Common myeloid progenitor, CD34-positive (primary cell): ENCODE measurements around the gene A3GALT2.

Experiments
- CTCF ChIA-PET: fragments of 350-600 bp; sonication (Branson Sonifier 250); formaldehyde crosslinking; loops from one replicate; lab custom pipeline; 2021; ENCODE audit warnings: antibody characterized with exemption; lab: Charles Lee
- POLR2A ChIA-PET: fragments of 350-600 bp; sonication (Branson Sonifier 250); formaldehyde crosslinking; loops from one replicate; lab custom pipeline; 2021; ENCODE audit warnings: antibody characterized with exemption; lab: Charles Lee
- DNase-seq, 3 donors: peaks; one replicate each; pipeline versions ENCODE4 v3.0.0 to v3.0.0-alpha.2; 2013
- H3K27ac ChIP-seq, 2 experiments: 1 replicate in 1 of 2; 2 replicates in 1 of 2; pipeline ENCODE4 v1.7.0; 2013; ENCODE audit warnings: inconsistent platforms in 2 of 2, low read length in 2 of 2, mild to moderate bottlenecking in 2 of 2, low read depth in 1 of 2, moderate library complexity in 1 of 2; ENCODE audit not compliant: severe bottlenecking in 2 of 2, insufficient read depth in 1 of 2, poor library complexity in 1 of 2
- H3K27me3 ChIP-seq, 5 experiments: replicated peaks in 2 of 5; 1 replicate in 3 of 5; 2 replicates in 2 of 5; pipeline versions ENCODE4 v1.6.1 to v1.7.0; 2013; ENCODE audit warnings: low read length in 4 of 5, mild to moderate bottlenecking in 2 of 5, moderate library complexity in 2 of 5, inconsistent platforms in 1 of 5; ENCODE audit not compliant: insufficient read depth in 5 of 5, control insufficient read depth in 4 of 5
- H3K36me3 ChIP-seq, 4 experiments: 1 replicate in 2 of 4; 2 replicates in 2 of 4; pipeline versions ENCODE4 v1.6.1 to v1.7.0; 2013; ENCODE audit warnings: low read length in 3 of 4, control low read depth in 1 of 4, mild to moderate bottlenecking in 1 of 4; ENCODE audit not compliant: control insufficient read depth in 4 of 4, insufficient read depth in 4 of 4
- H3K4me1 ChIP-seq, 4 experiments: 1 replicate in 3 of 4; 2 replicates in 1 of 4; pipeline versions ENCODE4 v1.6.1 to v1.7.1; 2013; ENCODE audit warnings: low read length in 3 of 4, mild to moderate bottlenecking in 3 of 4, control low read depth in 1 of 4, inconsistent platforms in 1 of 4, moderate library complexity in 1 of 4; ENCODE audit not compliant: control insufficient read depth in 4 of 4, insufficient read depth in 4 of 4; ENCODE audit errors: control extremely low read depth in 1 of 4
- H3K4me3 ChIP-seq, 7 experiments: 1 replicate in 4 of 7; 2 replicates in 3 of 7; pipeline versions ENCODE4 v1.5.1 to v1.7.0; 2013; ENCODE audit warnings: mild to moderate bottlenecking in 7 of 7, low read length in 6 of 7, moderate library complexity in 6 of 7, inconsistent platforms in 2 of 7, low read depth in 2 of 7, control low read depth in 1 of 7; ENCODE audit not compliant: insufficient read depth in 4 of 7, control insufficient read depth in 1 of 7; ENCODE audit errors: extremely low read depth in 1 of 7
- H3K9me3 ChIP-seq, 5 experiments: 1 replicate in 4 of 5; 2 replicates in 1 of 5; pipeline versions ENCODE4 v1.6.1 to v1.7.1; 2013; ENCODE audit warnings: low read length in 4 of 5, mild to moderate bottlenecking in 2 of 5, inconsistent platforms in 1 of 5, low read depth in 1 of 5, moderate library complexity in 1 of 5; ENCODE audit not compliant: control insufficient read depth in 4 of 5, insufficient read depth in 2 of 5; ENCODE audit errors: control extremely low read depth in 1 of 5
- WGBS: methylation state at CpG from one replicate; pipeline ENCODE4 v1.1.5; 2013; ENCODE audit not compliant: insufficient coverage; 5-methylcytosine and 5-hydroxymethylcytosine counted together

A3GALT2 gene

DNA sequence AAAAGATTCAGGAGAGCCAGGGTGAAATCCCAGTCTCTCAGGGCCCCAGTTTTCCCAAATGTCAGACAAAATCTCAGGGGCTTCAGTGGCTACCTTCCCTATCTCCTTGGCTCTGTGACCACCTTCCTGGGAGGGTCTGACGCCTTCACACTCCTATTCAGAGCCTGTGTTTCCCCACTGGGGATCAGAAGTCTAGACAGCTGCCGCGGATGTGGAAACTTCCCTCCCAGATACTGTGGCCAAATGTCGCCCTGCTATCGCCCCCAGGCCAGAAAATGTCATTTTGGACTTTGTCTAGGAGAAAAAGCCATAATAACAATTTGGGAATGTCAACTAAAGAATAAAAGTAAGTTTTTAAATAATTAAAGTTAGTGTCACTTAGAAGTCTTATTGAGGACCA lies 15.9 kb downstream of the A3GALT2 start:
- Histone ChIP-seq H3K36me3 (peaks cover 0 to 8% (median under 1%) of the 10 kb centered on the region in 4 experiments), H3K9me3 (no peaks in the 10 kb centered on the region), H3K4me1 (peaks cover 0 to 42% (median 34%) of the 10 kb centered on the region in 4 experiments), H3K27ac (no peak overlapping the region), H3K27me3 (peaks cover 0 to 15% (median 0%) of the 10 kb centered on the region in 5 experiments), H3K4me3 (no peak overlapping the region)
- DNase-seq = no peak
- POLR2A ChIA-PET = no interaction called here
- CTCF ChIA-PET = interaction anchor here (1.3 kb wide), 1 partner anchor 165 kb away, joined by 4 read pairs; no protein-coding TSS in a partner anchor
- 100% methylated on average over 1 of the region's 5 CpGs for WGBS

DNA sequence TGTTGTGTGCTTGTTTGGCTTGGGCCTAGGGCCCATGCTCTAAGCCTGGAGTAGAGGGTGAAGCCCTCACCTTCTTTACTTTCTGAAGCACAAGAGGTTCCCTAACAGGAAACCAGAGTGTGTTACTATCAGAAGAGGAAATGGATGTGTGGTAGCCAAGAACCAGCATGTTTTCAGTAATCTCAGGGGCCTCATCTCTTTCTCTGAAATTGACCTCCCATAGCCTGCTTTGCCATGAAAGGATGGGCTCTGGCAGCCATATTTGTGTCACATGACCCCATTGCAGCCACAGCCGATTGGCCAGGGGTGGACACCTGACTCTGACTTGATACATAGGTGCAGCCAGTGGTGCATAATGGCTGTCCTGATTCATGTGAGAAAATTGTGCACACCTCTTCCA lies 18.6 kb downstream of the A3GALT2 start:
- WGBS = 100% methylated on average over 1 of the region's 1 CpG
- peaks cover 0 to 42% (median 34%) of the 10 kb centered on the region in 4 experiments for H3K4me1 ChIP-seq
- peak in 2 of 3 donors; percentile 31 to 62 for DNase-seq
- no peaks in the 10 kb centered on the region for H3K9me3 ChIP-seq
- H3K27ac ChIP-seq = no peak overlapping the region
- H3K4me3 ChIP-seq = peak overlapping the region in 2 of 7 experiments; percentile 1 to 20
- H3K36me3 ChIP-seq = peaks cover 0 to 27% (median 13%) of the 10 kb centered on the region in 4 experiments
- ChIA-PET POLR2A (no interaction called here), CTCF (interaction anchor here (0.8 kb wide), 1 partner anchor 10 kb away, joined by 3 read pairs; no protein-coding TSS in a partner anchor)
- peaks cover 0 to 11% (median 0%) of the 10 kb centered on the region in 5 experiments for H3K27me3 ChIP-seq

DNA sequence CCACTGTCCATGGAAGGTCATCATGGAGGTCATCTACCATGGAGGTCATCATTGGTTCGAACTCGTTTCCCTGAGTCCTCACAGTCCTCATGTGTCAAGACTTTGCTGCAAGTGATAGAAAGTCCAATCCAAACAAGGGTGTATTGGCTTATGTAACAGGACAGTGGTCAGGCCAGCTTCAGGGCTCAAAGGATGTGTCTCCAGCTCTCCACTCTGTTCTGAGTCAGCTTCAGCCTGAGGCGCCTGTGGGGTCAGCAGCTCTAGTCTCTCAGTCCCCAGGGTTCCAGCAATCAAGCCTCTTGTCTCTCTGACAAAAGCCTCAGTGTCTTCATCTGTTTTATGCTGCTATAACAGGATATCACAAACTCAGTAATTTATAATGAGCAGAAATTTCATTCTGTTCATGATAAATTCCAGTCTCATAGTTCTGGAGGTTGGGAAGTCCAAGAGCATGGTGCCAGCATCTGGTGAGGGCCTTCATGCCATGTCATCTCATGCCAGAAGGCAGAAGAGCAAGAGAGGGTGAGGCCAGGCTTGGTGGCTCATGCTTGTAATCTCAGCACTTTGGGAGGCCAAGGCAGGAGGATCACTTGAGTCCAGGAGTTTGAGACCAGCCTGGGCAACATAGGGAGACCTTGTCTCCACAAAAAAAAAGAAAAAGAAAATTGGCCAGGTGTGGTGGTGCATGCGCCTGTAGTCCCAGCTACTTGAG lies 19.5 kb downstream of the A3GALT2 start:
- no peaks in the 10 kb centered on the region for H3K9me3 ChIP-seq
- peaks cover 0 to 5% (median 0%) of the 10 kb centered on the region in 5 experiments for H3K27me3 ChIP-seq
- H3K27ac ChIP-seq = no peak overlapping the region
- peaks cover 0 to 34% (median 18%) of the 10 kb centered on the region in 4 experiments for H3K36me3 ChIP-seq
- H3K4me1 ChIP-seq = peaks cover 0 to 34% (median 26%) of the 10 kb centered on the region in 4 experiments
- no peak overlapping the region for H3K4me3 ChIP-seq
- 100% methylated on average over 1 of the region's 4 CpGs for WGBS
- ChIA-PET CTCF (no interaction called here), POLR2A (no interaction called here)
- DNase-seq = no peak

DNA sequence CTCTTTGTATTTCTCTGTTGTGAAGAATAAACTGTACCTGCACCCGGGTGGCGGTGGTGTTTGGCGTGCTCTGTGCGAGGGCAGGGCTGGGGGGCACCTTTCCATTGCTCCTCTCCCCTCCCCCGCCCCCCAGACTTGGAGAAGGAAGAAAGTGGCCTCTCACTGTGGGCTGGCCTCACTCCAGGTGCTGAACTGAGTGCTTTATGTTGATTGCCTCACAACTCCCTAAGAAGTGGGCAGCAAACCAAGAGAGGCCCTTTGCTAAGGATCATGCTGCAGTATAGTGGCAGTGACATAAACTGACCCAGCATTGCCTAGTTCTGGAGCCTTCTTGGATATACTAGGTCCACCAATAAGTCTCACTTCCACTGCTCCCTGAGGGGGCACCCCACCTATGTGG lies 20.2 kb downstream of the A3GALT2 start:
- no peaks in the 10 kb centered on the region for H3K27me3 ChIP-seq
- no peaks in the 10 kb centered on the region for H3K9me3 ChIP-seq
- no peak overlapping the region for H3K27ac ChIP-seq
- peak; percentile 12 to 60 (median 50) for DNase-seq
- H3K4me1 ChIP-seq = peaks cover 0 to 30% (median 22%) of the 10 kb centered on the region in 4 experiments
- no peak overlapping the region for H3K4me3 ChIP-seq
- H3K36me3 ChIP-seq = peaks cover 0 to 42% (median 25%) of the 10 kb centered on the region in 4 experiments
- ChIA-PET CTCF (no interaction called here), POLR2A (no interaction called here)
- WGBS = 48% methylated on average over 4 of the region's 5 CpGs

DNA sequence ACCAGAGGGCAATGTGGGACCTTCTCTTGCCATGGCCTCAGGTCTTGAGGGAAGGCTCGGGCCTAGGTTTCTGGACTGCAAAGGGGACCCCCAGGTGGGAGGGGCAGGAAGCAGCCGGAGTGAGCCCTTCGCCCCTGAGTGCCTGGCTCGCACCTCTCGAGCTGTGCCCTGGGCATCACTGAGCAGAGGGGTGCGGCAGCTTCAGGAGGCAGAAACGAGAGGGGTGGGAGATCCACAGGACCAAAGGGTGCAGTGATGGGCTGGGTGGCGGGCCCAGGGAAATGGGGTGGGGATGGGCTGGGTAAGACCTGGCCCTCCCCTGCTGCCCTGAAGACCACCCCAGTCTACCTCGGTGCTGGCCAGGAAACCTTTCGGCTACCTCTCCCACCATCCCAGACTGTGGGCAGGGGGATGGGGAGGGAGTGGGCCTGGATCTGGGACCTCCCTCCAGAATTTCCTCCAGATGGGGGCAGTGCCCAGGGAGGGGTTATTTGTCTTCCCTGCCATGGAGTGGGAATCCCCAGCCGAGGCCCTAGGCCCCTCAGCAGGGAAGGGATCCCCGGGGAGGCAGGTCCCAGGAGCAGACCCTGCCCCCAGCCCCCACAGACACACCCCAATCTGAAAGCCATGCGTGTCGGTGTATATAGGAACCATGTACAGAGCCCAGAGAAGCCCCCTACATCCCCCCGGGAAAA lies 21.3 kb downstream of the A3GALT2 start:
- ChIA-PET CTCF (interaction anchor here (1.5 to 8.2 kb wide), 2 partner anchors 58 to 66 kb away, joined by 3 to 90 read pairs; no protein-coding TSS in a partner anchor), POLR2A (no interaction called here)
- whole genome bisulfite sequencing = 100% methylated on average over 8 of the region's 15 CpGs

DNA sequence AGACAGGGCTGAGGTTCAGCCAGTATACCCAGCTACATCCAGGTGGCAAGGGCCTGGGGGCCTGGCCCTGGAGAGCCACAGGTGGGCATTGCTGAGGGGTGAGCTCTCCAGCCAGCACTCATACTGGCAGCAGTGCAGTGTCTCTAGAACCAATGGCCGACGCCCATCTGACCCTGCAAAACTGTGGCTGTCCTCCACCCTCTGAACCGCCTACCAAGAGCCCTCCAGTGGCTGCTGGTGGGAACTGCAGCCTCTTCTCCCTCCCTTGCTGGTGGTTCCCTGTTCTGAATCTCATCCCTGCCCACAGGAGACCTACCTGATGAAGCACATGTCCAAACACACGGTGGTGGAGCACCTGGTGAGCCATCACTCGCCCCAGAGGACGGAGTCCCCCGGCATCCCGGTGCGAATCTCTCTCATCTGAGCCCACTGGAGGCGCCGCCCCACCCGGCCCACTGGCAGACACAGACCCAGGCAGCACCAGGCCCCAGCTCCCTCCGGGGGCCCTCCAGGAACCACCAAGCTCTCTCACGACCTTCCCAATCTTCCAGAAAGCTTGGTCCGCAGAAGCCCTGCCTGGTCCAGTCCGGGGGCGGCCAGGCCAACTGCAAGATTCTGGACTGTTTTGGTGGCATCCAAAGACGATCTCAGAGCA lies 22.1 kb downstream of the A3GALT2 start:
- Histone ChIP-seq H3K9me3 (no peaks in the 10 kb centered on the region), H3K27me3 (no peaks in the 10 kb centered on the region), H3K36me3 (peaks cover 2 to 59% (median 38%) of the 10 kb centered on the region in 4 experiments), H3K4me3 (no peak overlapping the region), H3K27ac (no peak overlapping the region), H3K4me1 (peaks cover 0 to 30% (median 22%) of the 10 kb centered on the region in 4 experiments)
- CTCF ChIA-PET = interaction anchor here (0.6 to 8.2 kb wide), 9 partner anchors 10 to 172 kb away, joined by 3 to 90 read pairs (median 4); no protein-coding TSS in a partner anchor
- POLR2A ChIA-PET = no interaction called here
- DNase-seq = peak; percentile 41 to 60 (median 57)
- 89% methylated on average over 12 of the region's 18 CpGs for WGBS

More for the DNA sequence above, 21.3 kb downstream of the A3GALT2 start:
- Histone ChIP-seq H3K4me1 (peaks cover 0 to 30% (median 22%) of the 10 kb centered on the region in 4 experiments), H3K36me3 (peaks cover 0 to 50% (median 30%) of the 10 kb centered on the region in 4 experiments), H3K27me3 (no peaks in the 10 kb centered on the region), H3K4me3 (no peak overlapping the region), H3K27ac (no peak overlapping the region), H3K9me3 (no peaks in the 10 kb centered on the region)
- DNase-seq = no peak
